Psoas muscle (tissue), 8 donors: ENCODE measurements around the gene KLHL41. TPM values are rescaled to one million over a fixed set of nuclear protein-coding genes. Genes with fewer than 3 reads are reported as not detected.
A peak's percentile ranks its signal among the peaks of the same experiment; 100 is the strongest.

Experiments used
- ATAC-seq, 4 donors: fragments of 200-7000 bp; cut with Tn5 transposase; one replicate each; pipeline ENCODE4 v1.9.1; 2020; ENCODE audit warnings: moderate library complexity in 3 of 4, mild to moderate bottlenecking in 2 of 4
- DNase-seq, 2 donors: peaks; one replicate each; pipeline ENCODE4 v3.0.0-alpha.2; 2020
- H3K27ac ChIP-seq: fragments of 200-600 bp; one replicate; pipeline ENCODE4 v1.8.0; 2022
- H3K27me3 ChIP-seq, 3 donors: fragments of 200-600 bp in 1 of 3; one replicate each; pipeline versions ENCODE4 v1.6.1 to v1.8.0; 2013 to 2022; ENCODE audit warnings: low read length in 2 of 3, mild to moderate bottlenecking in 2 of 3, moderate library complexity in 1 of 3; ENCODE audit not compliant: insufficient read depth in 3 of 3
- H3K36me3 ChIP-seq, 2 donors: fragments of 200-600 bp in 1 of 2; one replicate each; pipeline versions ENCODE4 v1.6.1 to v1.8.0; 2013 to 2022; ENCODE audit warnings: low read depth in 1 of 2, mild to moderate bottlenecking in 1 of 2, moderate library complexity in 1 of 2; ENCODE audit not compliant: insufficient read depth in 1 of 2
- H3K4me1 ChIP-seq: fragments of 200-600 bp; one replicate; pipeline ENCODE4 v1.8.0; 2022
- H3K4me3 ChIP-seq: fragments of 200-600 bp; one replicate; pipeline ENCODE4 v1.8.0; 2022; ENCODE audit warnings: mild to moderate bottlenecking
- H3K9me3 ChIP-seq: fragments of 200-600 bp; one replicate; pipeline ENCODE4 v1.8.0; 2022
- WGBS, 3 donors: extraction: QIAGEN DNeasy Blood & Tissue Kit; methylation state at CpG; one replicate each; pipeline versions ENCODE4 v1.1.6 to v1.1.7; 2013; 5-methylcytosine and 5-hydroxymethylcytosine counted together
- intact Hi-C, 2 donors: fragments of 100-400 bp; cut with DNase I; formaldehyde crosslinking; loops; one replicate each; pipeline versions ENCODE4 v1.11.0 to v1.14.2; 2022
- polyA plus RNA-seq, 3 donors: library from polyadenylated mRNA; stranded (reverse); fragments of 200-250 nt; gene quantifications; one replicate each; pipeline ENCODE4 v1.2.3, GENCODE V29; 2013
- total RNA-seq, 4 donors: library from RNA; stranded (reverse); fragmentation: NEBNext Ultra II Directional in 2 of 4; extraction: Animal tissue kit (Norgen Biotek cat#: 25700) in 2 of 4; gene quantifications; one replicate each; pipeline versions ENCODE4 v1.2.1 to v1.2.4, GENCODE V29; 2021 to 2023
- TF ChIP-seq, protein P1 (sequence below): fragments of 200-600 bp; IDR thresholded peaks from one replicate; pipeline ENCODE4 v1.8.0; 2022; ENCODE audit warnings: antibody characterized with exemption
- donor health status: healthy with polysubstance abuse.
- donor health status: DM: no; HTN: no; CAD: no; lungs with moderate emphysema.
- donor health status: Bipolar disorder and iron deficiency.
- donor health status: healthy.
- donor health status: DM: yes; HTN: yes; CAD: no.
- donor health status: DM: no; HTN: no; CAD: no.
- donor health status: DM: no; HTN: no; CAD: no.
- donor health status: DM: yes; HTN: yes; CAD: no.

Gene KLHL41
- total and polyA plus RNA-seq, 7 donors = 639 to 3,578 (median 3,179) TPM

DNA sequence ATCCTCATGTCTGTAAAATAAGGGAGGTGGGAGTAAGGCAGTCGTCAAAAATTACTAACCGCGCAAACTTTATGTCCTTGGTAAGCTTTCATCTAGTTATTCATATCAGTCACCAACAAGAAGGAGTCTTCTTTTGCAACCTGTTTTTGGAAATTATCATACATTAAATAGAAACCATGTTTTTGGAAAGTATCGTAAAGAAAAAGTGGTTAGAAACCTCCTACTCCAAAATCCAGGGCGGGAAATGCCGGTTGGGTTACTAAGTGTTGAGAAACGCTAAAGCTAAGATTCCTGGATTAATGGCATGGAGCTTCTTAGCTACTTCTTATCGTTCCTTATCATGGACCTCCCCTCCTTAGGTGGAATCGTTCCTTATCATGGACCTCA is 29.4 kb upstream of the KLHL41 start:
- TF ChIP-seq, protein P1, sequence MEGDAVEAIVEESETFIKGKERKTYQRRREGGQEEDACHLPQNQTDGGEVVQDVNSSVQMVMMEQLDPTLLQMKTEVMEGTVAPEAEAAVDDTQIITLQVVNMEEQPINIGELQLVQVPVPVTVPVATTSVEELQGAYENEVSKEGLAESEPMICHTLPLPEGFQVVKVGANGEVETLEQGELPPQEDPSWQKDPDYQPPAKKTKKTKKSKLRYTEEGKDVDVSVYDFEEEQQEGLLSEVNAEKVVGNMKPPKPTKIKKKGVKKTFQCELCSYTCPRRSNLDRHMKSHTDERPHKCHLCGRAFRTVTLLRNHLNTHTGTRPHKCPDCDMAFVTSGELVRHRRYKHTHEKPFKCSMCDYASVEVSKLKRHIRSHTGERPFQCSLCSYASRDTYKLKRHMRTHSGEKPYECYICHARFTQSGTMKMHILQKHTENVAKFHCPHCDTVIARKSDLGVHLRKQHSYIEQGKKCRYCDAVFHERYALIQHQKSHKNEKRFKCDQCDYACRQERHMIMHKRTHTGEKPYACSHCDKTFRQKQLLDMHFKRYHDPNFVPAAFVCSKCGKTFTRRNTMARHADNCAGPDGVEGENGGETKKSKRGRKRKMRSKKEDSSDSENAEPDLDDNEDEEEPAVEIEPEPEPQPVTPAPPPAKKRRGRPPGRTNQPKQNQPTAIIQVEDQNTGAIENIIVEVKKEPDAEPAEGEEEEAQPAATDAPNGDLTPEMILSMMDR = no peak
- intact Hi-C loops = no loop called here
- no peaks in the 10 kb centered on the region for H3K9me3 ChIP-seq
- peak overlapping the region; percentile 74 for H3K27ac ChIP-seq
- H3K27me3 ChIP-seq = no peaks in the 10 kb centered on the region
- H3K4me3 ChIP-seq = peak overlapping the region; percentile 73
- H3K4me1 ChIP-seq = peaks cover 27% of the 10 kb centered on the region
- DNase-seq (no peak), ATAC-seq (no peak)
- WGBS, 3 donors = 27 to 30% (median 27%) methylated on average over 9 of the region's 9 CpGs
- peaks cover 2 to 34% of the 10 kb centered on the region in 2 donors for H3K36me3 ChIP-seq

DNA sequence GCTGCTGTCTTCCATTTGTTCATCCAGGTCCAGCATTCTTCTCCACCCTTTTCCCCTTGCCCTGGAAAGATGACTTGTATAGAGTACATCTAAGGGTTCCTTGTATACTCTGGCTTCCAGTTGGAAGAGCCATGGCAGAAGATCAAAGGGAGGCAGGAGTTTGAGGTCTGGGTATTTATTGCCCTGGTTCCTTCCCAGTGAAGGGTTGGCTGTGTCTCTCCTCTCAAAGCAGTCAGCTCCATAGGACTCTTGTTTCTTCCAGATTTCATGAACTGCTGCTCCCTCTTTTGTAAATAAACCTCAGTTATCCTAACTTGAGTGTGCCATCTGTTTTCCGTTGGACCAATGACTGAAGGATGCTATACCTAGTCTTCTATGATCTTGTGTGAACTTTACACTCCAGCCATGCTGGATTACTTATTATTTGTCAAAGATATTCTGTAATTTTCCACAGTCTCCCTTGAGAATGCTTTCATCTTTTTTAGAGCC is 23.8 kb upstream of the KLHL41 start:
- TF ChIP-seq, protein P1 = no peak
- WGBS, 3 donors = 84 to 93% (median 90%) methylated on average over 1 of the region's 1 CpG
- H3K36me3 ChIP-seq = peaks cover 2 to 65% of the 10 kb centered on the region in 2 donors
- no peaks in the 10 kb centered on the region for H3K9me3 ChIP-seq
- intact Hi-C loops = no loop called here
- no peak overlapping the region for H3K27ac ChIP-seq
- H3K4me3 ChIP-seq = no peak overlapping the region
- H3K4me1 ChIP-seq = peaks cover 11% of the 10 kb centered on the region
- no peak for ATAC-seq
- no peak for DNase-seq
- no peaks in the 10 kb centered on the region for H3K27me3 ChIP-seq

DNA sequence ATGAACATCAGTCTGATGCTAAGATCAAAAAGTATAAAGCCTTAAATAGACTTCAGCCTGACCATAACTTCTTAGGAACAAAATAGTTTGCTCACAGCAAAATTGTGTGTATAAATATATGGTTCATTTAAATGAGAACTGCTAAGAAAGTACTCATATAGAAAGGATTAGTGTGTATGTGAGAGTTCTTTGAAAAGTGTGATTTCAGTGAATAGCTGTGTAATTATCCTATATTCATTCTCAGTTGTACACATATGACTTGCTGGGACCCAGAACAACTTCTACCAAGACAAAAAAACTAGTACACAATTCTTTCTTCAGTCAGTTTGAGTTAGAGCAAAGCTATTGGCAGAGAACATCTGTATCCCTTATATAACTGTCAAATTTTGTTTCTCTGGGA is 23.0 kb upstream of the KLHL41 start:
- DNase-seq (no peak), ATAC-seq (no peak)
- intact Hi-C loops = no loop called here
- H3K27ac ChIP-seq = no peak overlapping the region
- peaks cover 5% of the 10 kb centered on the region for H3K4me1 ChIP-seq
- H3K4me3 ChIP-seq = no peak overlapping the region
- no peaks in the 10 kb centered on the region for H3K27me3 ChIP-seq
- H3K9me3 ChIP-seq = no peaks in the 10 kb centered on the region
- H3K36me3 ChIP-seq = peaks cover 2 to 67% of the 10 kb centered on the region in 2 donors
- TF ChIP-seq, protein P1 = no peak

DNA sequence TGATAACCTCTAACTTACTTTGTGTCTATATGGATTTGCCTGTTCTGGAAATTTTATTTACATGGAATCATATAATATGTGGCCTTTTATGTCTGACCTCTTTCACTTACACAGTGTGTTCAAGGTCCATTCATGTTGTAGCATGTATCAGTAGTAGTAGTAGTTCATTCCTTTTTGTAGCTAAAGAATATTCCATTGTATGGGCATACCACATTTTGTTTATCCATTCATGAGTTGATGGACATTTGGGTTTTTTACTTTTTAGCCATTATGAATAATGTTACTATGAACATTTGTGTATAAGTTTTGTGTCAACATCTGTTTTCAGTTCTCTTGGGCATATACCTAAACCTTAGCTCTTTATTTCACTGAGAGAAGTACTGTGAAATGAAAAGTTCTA is 18.7 kb upstream of the KLHL41 start:
- DNase-seq = no peak
- H3K9me3 ChIP-seq = no peaks in the 10 kb centered on the region
- H3K4me1 ChIP-seq = peaks cover 10% of the 10 kb centered on the region
- TF ChIP-seq, protein P1 = no peak
- ATAC-seq = no peak
- H3K36me3 ChIP-seq = peaks cover 0 to 25% of the 10 kb centered on the region in 2 donors
- intact Hi-C loops = no loop called here
- no peak overlapping the region for H3K4me3 ChIP-seq
- no peak overlapping the region for H3K27ac ChIP-seq
- no peaks in the 10 kb centered on the region for H3K27me3 ChIP-seq

DNA sequence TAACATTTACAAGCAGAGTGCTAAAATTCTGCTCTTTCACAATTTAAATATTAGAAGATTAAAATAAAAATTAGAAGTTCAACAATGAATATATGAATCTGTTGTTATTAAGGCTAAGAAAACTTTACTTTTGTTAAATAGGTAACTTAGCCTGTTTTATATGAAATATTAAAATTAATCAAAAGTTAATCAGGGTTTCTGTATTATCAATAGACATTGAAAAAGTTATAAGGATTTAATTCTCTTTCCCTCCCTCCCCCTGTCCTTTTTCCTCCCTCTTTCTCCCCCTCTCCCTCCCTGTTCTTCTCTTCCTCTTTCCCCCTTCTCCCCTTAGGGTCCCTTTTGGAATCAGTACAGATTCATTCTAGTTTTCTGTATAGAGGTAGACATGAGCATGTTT is 18.1 kb upstream of the KLHL41 start:
- Histone ChIP-seq H3K9me3 (no peaks in the 10 kb centered on the region), H3K4me3 (no peak overlapping the region), H3K27ac (no peak overlapping the region), H3K36me3 (peaks cover 0 to 25% of the 10 kb centered on the region in 2 donors), H3K4me1 (peaks cover 11% of the 10 kb centered on the region), H3K27me3 (no peaks in the 10 kb centered on the region)
- TF ChIP-seq, protein P1 = no peak
- intact Hi-C loops = no loop called here
- no peak for DNase-seq
- no peak for ATAC-seq
